ENCODE data around the gene CEP164.

GRCh38 chr11:117375960-117376359 lies 48.3 kb downstream of the CEP164 start:
- TF ChIP-seq CTCF (IDR thresholded peaks at IDR 0.05; ENCODE audit: low read depth, low read length) (no peak), MAX (IDR thresholded peaks at IDR 0.05; ENCODE audit: low read depth, low read length) (no peak)
